Activated naive CD4-positive, alpha-beta T cell treated with anti-CD3 and anti-CD28 coated beads, Interleukin-2, amount 50 U/mL, for 72 hours (primary cell): Measurements from ENCODE around the gene EIF4A2. TPM values are rescaled to one million over a fixed set of nuclear protein-coding genes. Genes with fewer than 3 reads are reported as not detected.
"Not testable (repeated sequence)": the region's sequence is repeated elsewhere in the genome, so short reads cannot be mapped to it uniquely, and the experiment has no call there.

Experiments
- ATAC-seq, 2 donors: fragments of 150-1000 bp; cut with Tn5 transposase; 2 replicates each; pipeline ENCODE4 v1.10.0; 2021; ENCODE audit warnings: mild to moderate bottlenecking in 2 of 2, moderate library complexity in 2 of 2
- DNase-seq, 2 donors: peaks; one replicate each; pipeline ENCODE4 v3.0.0; 2021 to 2022; ENCODE audit warnings: low spot score in 2 of 2
- H3K27ac Mint-ChIP-seq, 2 donors: one replicate each; pipeline ENCODE4 v1.8.0; 2022; ENCODE audit warnings: mild to moderate bottlenecking in 2 of 2, mixed read lengths in 2 of 2
- H3K36me3 Mint-ChIP-seq, 2 donors: one replicate each; pipeline ENCODE4 v1.8.0; 2022; ENCODE audit warnings: mixed read lengths in 2 of 2
- H3K9me3 Mint-ChIP-seq, 2 donors: one replicate each; pipeline ENCODE4 v1.8.0; 2022; ENCODE audit warnings: mixed read lengths in 2 of 2
- total RNA-seq, 2 donors: library from RNA; stranded (reverse); gene quantifications; one replicate each; pipeline ENCODE4 v1.2.3, GENCODE V29; 2022

Gene EIF4A2
- total RNA-seq, 2 donors from 2014 or later = 430 to 499 TPM

DNA sequence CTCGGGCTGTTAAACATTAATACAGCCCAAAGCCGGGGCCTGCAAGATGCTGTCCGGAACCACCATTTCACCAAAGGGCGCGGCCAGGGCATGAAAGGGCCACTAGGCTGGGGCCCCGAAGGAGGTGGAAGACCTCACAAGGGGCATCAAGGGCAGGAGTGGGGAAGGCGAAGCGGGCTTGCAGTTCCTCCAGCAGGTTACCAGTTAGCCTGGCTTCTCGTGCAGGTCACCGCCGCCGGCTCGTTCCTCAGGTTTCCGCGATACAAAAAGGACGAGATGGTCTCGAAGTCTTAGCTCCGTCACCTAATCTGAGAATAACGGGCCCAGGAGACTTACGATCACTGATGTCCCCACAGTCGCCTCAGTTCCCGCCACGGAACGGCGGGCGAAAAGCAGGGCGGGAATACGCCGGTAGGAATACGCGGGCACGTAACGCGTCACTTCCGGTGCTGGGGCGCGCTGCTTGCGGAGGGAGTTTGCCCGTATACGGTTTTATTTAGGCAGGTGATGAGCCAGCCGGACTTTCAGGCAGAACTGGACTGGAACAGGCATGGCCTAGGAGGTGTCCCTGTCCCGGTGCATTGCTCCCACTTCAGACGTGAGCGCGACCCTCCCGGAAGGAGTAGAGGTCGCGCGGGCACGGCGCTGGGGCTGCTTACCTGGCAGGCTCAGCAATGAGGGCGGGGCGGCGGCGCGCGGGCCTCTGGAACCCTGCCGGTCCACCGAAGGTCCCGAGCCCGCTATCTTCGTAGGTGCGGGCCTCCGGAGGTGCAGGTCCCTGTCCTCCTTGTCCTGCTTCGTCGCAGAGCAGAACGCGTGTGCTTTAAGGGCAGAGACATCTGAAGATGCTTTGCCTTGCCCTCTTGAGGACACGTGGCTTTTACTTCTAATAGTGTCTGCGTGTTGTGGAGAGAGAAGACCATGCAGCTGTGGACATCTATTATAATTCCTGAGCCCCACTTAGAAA is 23.0 kb downstream of the EIF4A2 start, which contains the start of gene RFC4:
RFC4 (minus strand) TSS at position 394 of the 967 bp plus-strand sequence. CDS start 1,769 bp downstream, outside the sequence.
- H3K27ac Mint-ChIP-seq = peak within 1 kb of the TSS; percentile 91
- ATAC-seq = peak; percentile 92 to 93

DNA sequence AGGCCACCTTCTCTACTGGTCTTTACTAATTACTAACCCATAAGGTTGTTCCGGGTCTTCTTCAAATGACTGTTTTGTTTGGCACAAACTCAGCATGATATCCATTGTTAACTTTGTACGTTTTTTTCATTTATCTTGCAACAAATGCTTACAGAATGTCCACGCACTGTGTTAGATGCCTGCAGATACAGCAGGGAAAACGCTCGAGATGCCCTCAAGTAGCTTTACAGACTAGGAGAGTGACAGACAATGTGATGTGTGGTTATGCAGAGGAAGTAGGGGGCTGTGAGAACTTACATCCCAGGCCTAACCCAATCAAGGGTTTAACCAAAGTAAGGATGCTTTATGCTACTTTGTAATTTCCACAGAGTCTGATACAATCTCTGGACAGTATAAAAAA is 23.9 kb downstream of the EIF4A2 start:
- peak in 1 of 2 donors; percentile 6 for ATAC-seq
- Mint-ChIP-seq H3K9me3 (no peaks in the 10 kb centered on the region), H3K36me3 (peaks cover 13 to 29% of the 10 kb centered on the region in 2 donors), H3K27ac (peak overlapping the region; percentile 91)
- DNase-seq = no peak

More for the DNA sequence above, 23.0 kb downstream of the EIF4A2 start, which contains the start of gene RFC4:
- Mint-ChIP-seq H3K36me3 (peaks cover 13 to 29% of the 10 kb centered on the region in 2 donors), H3K9me3 (no peaks in the 10 kb centered on the region)
- DNase-seq = peak; percentile 83 to 86

DNA sequence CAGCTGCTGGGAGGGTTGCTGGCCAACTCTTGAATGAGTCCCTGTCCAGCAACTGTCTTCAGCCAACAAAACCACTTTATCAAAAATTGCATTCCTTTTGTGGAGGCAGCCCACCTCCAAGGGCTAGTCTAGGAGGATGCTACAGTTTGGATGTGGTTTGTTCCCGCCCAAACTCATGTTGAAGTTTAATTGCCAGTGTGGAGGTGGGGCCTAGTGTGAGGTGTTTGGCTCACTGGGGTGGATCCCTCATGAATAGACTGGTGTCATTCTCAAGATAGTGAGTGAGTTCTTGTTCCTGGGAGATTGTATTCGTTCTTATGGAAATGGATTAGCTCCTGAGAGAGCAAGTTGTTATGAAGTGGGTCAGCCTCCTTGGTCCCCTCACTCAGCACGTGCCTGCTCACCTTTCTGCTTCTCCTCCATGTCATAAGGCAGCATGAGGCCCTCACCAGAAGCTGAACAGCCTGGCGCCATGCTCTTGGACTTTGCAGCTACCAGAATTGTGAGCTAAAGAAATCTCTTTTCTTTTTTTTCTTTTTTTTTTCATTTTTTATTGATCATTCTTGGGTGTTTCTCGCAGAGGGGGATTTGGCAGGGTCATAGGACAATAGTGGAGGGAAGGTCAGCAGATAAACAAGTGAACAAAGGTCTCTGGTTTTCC is 27.1 kb downstream of the EIF4A2 start:
- no peak overlapping the region for H3K27ac Mint-ChIP-seq
- peaks cover 1 to 19% of the 10 kb centered on the region in 2 donors for H3K36me3 Mint-ChIP-seq
- ATAC-seq (no peak), DNase-seq (no peak)
- H3K9me3 Mint-ChIP-seq = no peaks in the 10 kb centered on the region

DNA sequence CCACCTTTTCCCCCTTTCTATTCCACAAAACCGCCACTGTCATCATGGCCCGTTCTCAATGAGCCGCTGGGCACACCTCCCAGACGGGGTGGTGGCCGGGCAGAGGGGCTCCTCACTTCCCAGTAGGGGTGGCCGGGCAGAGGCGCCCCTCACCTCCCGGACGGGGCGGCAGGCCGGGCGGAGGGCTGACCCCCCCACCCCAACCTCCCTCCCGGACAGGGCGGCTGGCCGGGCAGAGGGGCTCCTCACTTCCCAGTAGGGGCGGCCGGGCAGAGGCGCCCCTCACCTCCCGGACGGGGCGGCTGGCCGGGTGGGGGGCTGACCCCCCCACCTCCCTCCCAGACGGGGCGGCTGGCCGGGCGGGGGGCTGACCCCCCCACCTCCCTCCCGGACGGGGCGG is 27.9 kb downstream of the EIF4A2 start:
- DNase-seq, H3K9me3 Mint-ChIP-seq, H3K27ac Mint-ChIP-seq, ATAC-seq: not testable (repeated sequence)
- H3K36me3 Mint-ChIP-seq = peaks cover 0 to 10% of the 10 kb centered on the region in 2 donors

DNA sequence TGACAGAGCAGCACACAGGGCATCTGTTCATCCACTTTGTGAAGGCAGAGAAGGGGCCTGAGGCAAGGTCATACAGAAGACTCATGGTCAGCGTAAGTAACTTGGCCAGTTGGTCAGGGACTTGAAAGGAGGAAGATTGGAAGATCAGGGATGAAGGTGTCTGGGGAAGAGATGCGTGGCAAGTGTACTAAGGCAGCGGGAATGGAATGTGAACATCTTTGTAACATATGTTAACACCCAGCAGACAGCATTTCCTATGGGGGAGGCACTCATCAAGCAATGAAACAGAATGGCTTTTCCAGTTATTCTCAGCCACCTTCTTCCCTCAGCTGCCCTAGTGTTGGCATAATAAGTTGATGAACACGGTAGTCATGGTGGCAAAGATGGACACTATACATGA is 30.7 kb downstream of the EIF4A2 start:
- Mint-ChIP-seq H3K36me3 (no peaks in the 10 kb centered on the region), H3K27ac (no peak overlapping the region), H3K9me3 (no peaks in the 10 kb centered on the region)
- ATAC-seq (no peak), DNase-seq (no peak)

DNA sequence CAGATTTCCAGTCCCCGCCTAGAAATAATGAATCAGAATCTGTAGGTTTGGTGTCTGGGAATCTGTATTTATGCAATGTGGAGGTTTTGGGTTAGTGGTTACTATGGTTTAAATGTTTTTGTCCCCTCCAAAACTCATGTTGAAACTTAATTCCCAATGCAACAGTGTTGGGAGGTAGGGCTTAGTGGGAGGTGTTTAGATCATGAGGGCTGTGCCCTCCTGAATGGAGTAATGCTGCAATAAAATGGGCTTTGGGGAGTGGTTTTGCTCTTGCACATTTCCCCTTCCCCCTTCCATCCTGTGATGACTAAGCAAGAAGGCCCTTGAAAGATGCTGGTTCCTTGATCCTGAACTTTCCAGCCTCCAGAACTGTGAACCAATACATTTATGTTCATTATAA is 32.1 kb downstream of the EIF4A2 start:
- Mint-ChIP-seq H3K27ac (peak overlapping the region in 1 of 2 donors; percentile 46), H3K9me3 (no peaks in the 10 kb centered on the region), H3K36me3 (no peaks in the 10 kb centered on the region)
- DNase-seq = no peak
- ATAC-seq = no peak

DNA sequence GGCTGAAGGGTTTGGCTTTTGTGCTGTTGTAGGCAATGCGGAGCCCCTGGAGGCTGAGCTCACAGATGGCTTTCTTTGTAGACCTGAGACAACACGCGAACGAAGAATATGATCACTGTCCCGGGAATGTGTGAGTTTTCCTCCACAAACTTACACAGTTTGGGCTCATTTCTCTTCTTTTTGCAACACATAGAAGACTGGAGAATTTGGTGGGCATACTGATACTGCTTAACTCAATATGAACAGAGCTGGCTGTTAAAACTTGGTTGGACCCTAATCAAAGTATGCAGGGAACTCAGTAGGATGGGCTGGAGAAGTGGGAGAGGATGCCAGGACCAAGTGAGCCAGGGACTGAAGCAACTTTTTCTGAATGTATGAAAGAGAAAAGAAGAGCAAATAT is 35.1 kb downstream of the EIF4A2 start:
- DNase-seq = no peak
- H3K36me3 Mint-ChIP-seq = no peaks in the 10 kb centered on the region
- ATAC-seq = no peak
- no peaks in the 10 kb centered on the region for H3K9me3 Mint-ChIP-seq
- H3K27ac Mint-ChIP-seq = no peak overlapping the region

DNA sequence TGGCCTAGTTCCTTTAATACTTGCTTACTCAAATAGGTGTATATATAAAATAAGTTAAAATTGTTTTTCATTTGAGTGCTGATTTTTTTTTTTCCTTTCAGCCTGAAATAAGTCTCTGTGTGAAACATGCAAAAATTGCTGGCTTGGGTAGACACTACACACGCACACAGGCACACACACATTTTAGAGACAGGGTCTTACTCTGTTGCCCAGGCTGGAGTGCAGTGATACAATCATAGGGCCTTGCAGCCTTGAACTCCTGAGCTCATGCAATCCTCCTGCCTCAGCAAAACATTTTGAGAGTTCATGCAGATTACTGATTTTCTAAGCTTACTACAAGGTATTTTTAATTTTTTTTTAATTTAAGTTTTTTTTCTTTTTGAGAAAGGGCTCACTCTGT is 35.6 kb downstream of the EIF4A2 start:
- DNase-seq = no peak
- Mint-ChIP-seq H3K36me3 (no peaks in the 10 kb centered on the region), H3K27ac (no peak overlapping the region), H3K9me3 (no peaks in the 10 kb centered on the region)
- ATAC-seq = no peak

DNA sequence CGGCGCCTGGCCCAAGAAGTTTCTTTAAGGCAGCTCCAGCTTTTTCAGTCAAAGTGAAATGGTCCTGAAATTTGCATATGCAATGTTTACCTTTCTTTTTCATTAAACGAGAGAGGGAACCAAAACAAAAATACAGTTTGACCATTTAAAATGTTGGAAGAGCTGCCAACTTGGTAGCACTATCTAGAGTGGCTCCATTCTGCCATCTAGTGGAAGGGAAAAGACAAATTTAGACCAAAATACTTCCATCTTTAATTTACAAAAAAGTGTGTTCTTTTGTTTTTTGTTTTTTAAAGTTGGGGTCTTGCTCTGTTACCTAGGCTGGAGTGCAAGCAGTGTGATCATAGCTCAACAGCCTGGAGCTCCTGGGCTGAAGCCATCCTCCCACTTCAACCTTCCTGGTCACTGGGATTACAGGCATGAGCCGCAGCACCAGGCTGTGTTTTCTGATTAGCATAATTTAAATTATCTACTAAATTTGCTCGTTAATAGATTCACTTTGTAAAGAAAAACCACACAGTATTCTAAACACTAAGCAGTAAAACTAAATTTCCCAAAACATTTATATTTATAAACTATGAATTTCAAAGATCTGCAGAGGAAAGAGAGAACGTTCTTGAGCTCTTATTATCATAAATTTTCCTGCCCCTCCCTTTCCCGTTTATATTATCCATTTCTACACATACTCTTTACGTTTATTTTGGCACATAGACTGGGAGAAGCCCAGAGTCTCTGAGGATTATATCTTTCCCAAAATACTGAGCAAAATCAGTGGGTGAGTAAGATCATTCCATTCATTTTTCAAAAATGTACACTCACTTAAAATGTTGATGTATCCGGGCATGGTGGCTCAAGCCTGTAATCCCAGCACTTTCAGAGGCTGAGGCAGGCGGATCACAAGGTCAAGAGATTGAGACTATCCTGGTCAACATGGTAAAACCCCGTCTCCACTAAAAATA is 38.3 kb downstream of the EIF4A2 start:
- ATAC-seq = no peak

DNA sequence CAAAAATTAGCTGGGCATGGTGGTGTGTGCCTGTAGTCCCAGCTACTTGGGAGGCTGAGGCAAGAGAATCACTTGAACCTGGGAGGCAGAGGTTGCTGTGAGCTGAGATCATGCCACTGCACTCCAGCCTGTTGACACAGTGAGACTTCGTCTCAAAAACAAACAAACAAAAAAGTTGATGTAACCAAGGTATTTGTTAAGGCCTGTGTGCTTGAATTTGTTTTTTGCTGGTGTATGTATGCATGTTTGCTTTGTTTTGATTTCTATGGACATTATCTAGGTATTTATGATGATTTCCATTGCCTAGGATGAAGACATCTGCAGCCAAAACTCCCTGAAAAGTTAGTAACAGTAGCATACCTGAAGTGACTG is 39.0 kb downstream of the EIF4A2 start:
- not testable (repeated sequence) for H3K9me3 Mint-ChIP-seq, DNase-seq, ATAC-seq, H3K27ac Mint-ChIP-seq
- peaks cover 5 to 15% of the 10 kb centered on the region in 2 donors for H3K36me3 Mint-ChIP-seq

More for the DNA sequence above, 38.3 kb downstream of the EIF4A2 start:
- DNase-seq = peak in 1 of 2 donors; percentile 32
- peaks cover 4 to 15% of the 10 kb centered on the region in 2 donors for H3K36me3 Mint-ChIP-seq
- no peaks in the 10 kb centered on the region for H3K9me3 Mint-ChIP-seq
- H3K27ac Mint-ChIP-seq = no peak overlapping the region

DNA sequence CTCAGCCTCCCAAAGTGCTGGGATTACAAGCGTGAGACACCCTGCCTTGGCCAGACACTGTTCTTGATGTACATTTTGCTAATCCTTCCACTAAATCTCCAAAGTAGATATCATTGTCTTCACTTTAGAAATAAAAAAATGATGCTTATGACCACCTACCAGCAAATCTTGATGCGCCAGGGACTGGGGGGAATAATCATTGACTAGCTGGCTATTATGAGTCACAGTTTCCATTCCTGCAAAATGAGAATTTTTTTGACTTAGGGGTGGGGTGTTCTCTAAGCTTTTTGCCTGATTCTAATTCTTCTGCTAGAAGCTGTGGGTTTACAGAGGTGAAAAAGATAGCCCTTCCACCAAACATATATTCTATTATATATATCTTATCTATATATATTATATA is 40.0 kb downstream of the EIF4A2 start:
- H3K9me3 Mint-ChIP-seq = no peaks in the 10 kb centered on the region
- DNase-seq = no peak
- H3K36me3 Mint-ChIP-seq = peaks cover 5 to 15% of the 10 kb centered on the region in 2 donors
- no peak overlapping the region for H3K27ac Mint-ChIP-seq
- ATAC-seq = no peak

DNA sequence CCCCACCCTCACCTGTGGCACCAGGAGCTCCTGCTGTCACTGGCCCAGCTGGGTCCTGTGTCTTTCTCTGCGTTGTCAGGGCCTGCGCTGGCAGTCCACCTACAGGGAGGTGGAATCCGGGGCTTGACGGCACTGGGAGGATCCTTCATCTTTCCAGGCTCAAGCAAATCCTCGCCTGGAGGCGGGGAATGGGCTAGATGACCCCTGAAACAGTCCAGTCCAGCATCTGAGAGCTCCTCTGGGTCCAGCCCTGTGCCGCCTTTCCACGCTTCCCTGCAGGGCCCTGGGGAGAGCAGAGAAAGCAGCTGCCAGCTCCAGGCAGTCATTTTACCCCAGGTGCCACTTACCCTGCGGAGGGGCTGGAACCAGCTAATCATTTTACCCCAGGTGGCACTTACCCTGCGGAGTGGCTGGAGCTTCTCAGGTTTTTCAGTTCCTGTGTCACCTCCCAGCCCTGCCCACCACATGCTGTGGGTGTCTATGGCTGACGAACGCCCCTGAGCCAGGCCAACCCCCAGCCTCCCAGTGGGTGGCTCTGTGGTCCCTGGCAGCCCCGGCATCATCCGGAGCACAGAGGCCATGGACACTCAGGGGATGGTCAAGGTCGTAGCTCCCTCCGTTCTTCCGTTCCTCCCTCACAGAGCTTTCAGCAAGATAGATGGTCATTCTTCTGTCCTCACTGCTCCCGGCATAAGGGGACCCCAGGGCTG is 41.2 kb downstream of the EIF4A2 start:
- H3K9me3 Mint-ChIP-seq = no peaks in the 10 kb centered on the region
- ATAC-seq = no peak
- DNase-seq = no peak
- H3K36me3 Mint-ChIP-seq = peaks cover 5 to 15% of the 10 kb centered on the region in 2 donors
- peak overlapping the region in 1 of 2 donors; percentile 68 for H3K27ac Mint-ChIP-seq

DNA sequence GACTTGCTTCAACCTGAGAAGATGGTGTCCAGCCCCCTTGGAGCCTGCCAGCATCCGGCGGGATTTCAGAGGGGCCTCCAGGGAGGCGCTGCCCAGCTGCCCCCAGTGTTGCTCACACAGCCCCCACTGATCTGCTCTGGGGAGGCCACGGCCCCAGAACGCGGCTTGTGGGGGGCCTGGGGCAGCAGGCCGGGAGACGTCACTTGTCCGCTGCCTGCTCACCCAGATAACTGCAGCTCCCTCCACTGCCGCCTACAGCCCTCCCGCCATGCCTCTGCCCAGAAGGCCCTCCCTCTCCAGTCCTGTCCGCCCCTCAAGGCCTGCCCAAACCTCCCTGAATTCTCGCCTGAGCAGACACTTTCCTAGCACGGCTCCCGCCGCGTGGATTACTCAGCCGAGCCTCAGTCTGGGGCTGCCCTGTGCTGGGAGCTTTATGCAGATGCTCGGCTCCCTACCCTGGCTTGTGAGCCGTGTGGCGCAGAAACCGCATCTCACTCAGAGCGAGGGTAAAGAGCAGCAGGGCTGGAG is 42.0 kb downstream of the EIF4A2 start:
- peak; percentile 44 to 73 for DNase-seq
- ATAC-seq = peak; percentile 64 to 78
- Mint-ChIP-seq H3K27ac (peak overlapping the region in 1 of 2 donors; percentile 68), H3K9me3 (no peaks in the 10 kb centered on the region), H3K36me3 (peaks cover 5 to 15% of the 10 kb centered on the region in 2 donors)

DNA sequence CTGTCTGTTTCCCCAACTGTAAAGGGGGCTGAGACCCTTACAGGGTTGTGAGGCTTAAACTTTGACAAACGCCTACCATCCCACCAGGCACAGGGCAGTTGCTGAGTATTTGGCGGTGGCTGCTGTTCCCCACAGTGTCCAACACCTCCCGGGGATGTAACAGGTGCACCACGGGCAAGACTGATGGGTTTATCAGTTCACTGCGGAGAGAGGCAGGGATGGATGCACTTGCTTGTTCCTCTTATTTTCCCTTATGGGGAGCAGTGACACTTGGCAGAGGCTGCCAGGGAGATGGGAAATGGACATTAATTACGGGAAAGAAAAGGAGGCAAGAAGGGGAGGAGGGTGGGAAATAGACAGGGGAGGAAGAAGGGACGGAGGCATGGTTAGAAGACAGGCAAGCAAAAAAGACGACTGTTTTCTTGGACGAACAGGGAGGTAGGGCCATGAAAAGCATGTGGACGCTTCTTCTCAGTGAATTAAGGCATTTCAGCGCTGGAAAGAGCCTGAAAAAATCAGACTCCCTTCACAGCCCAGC is 42.6 kb downstream of the EIF4A2 start:
- DNase-seq = no peak
- H3K27ac Mint-ChIP-seq = peak overlapping the region in 1 of 2 donors; percentile 68
- H3K36me3 Mint-ChIP-seq = peaks cover 5 to 15% of the 10 kb centered on the region in 2 donors
- ATAC-seq = peak; percentile 9 to 31
- no peaks in the 10 kb centered on the region for H3K9me3 Mint-ChIP-seq

DNA sequence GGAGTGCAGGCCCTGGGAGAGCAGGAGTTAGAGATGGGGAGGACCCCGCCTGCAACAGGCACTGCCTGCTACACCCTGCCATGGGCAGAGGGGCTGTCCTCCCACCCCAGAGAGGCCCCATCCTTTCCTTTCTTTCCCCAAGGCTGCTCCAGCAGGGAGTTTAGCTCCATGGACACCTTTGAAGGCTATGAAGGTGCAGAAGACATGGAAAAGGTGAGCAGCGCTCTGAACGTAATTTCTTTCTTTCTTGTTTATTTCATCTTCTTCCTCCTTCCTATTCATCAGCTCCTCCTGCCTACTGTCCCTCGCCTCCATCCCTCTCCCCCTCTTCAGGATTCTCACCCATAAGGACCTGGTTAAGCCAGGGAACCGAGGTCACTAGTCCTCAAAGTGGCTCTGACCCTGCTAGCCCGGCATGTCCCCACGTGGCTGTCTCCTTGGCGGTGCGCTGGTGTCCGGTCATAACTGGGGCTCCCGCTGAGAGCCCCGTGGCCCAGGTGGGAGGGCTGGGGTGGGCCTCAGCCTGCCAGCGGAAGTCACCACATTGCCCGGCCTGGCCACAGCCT is 43.1 kb downstream of the EIF4A2 start:
- H3K9me3 Mint-ChIP-seq = no peaks in the 10 kb centered on the region
- DNase-seq (peak in 1 of 2 donors; percentile 12), ATAC-seq (peak in 1 of 2 donors; percentile 30)

More for the DNA sequence above, 43.1 kb downstream of the EIF4A2 start:
- H3K36me3 Mint-ChIP-seq = peaks cover 5 to 15% of the 10 kb centered on the region in 2 donors
- peak overlapping the region in 1 of 2 donors; percentile 68 for H3K27ac Mint-ChIP-seq
